ENCODE measurements around the gene ADCY3.

Gene ADCY3

GRCh38 chr2:24920098-24920808, at the start of gene ADCY3:
Gene ADCY3 (minus strand): TSS chr2:24920237. CDS start chr2:24918987, 1,250 bp downstream.
- DNase-seq (ENCODE audit: low read depth) = peak; percentile 46

GRCh38 chr2:24969784-24970183, 49.7 kb upstream of the ADCY3 start:
- DNase-seq (ENCODE audit: low read depth) = no peak

GRCh38 chr2:24961903-24962302, 41.9 kb upstream of the ADCY3 start:
- no peak for DNase-seq (ENCODE audit: low read depth)

GRCh38 chr2:24959761-24960160, 39.7 kb upstream of the ADCY3 start:
- no peak for DNase-seq (ENCODE audit: low read depth)

- DNase-seq (ENCODE audit: low read depth) = no peak
Observed at GRCh38 chr2:24958411-24958935, 38.4 kb upstream of the ADCY3 start.

- no peak for DNase-seq (ENCODE audit: low read depth)
Observed at GRCh38 chr2:24957976-24958375, 37.9 kb upstream of the ADCY3 start.

GRCh38 chr2:24957221-24957620, 37.2 kb upstream of the ADCY3 start:
- DNase-seq (ENCODE audit: low read depth) = no peak

GRCh38 chr2:24955921-24956320, 35.9 kb upstream of the ADCY3 start:
- DNase-seq (ENCODE audit: low read depth) = no peak

- DNase-seq (ENCODE audit: low read depth) = no peak
Observed at GRCh38 chr2:24955232-24955631, 35.2 kb upstream of the ADCY3 start.

- DNase-seq (ENCODE audit: low read depth) = no peak
Observed at GRCh38 chr2:24950102-24950501, 30.1 kb upstream of the ADCY3 start.

- no peak for DNase-seq (ENCODE audit: low read depth)
Observed at GRCh38 chr2:24948506-24948905, 28.5 kb upstream of the ADCY3 start.

- DNase-seq (ENCODE audit: low read depth) = no peak
Observed at GRCh38 chr2:24947561-24948157, 27.6 kb upstream of the ADCY3 start.

- DNase-seq (ENCODE audit: low read depth) = no peak
Observed at GRCh38 chr2:24945907-24946306, 25.9 kb upstream of the ADCY3 start.

GRCh38 chr2:24943427-24944053, 23.5 kb upstream of the ADCY3 start:
- no peak for DNase-seq (ENCODE audit: low read depth)

GRCh38 chr2:24939353-24939752, 19.3 kb upstream of the ADCY3 start:
- DNase-seq (ENCODE audit: low read depth) = no peak

- no peak for DNase-seq (ENCODE audit: low read depth)
Observed at GRCh38 chr2:24937236-24937635, 17.2 kb upstream of the ADCY3 start.

GRCh38 chr2:24935145-24935544, 15.1 kb upstream of the ADCY3 start:
- DNase-seq (ENCODE audit: low read depth) = no peak

- DNase-seq (ENCODE audit: low read depth) = no peak
Observed at GRCh38 chr2:24932715-24933114, 12.7 kb upstream of the ADCY3 start.

- DNase-seq (ENCODE audit: low read depth) = no peak
Observed at GRCh38 chr2:24930768-24931167, 10.7 kb upstream of the ADCY3 start.

GRCh38 chr2:24929230-24929629, 9.2 kb upstream of the ADCY3 start:
- DNase-seq (ENCODE audit: low read depth) = no peak

GRCh38 chr2:24928036-24928435, 8.0 kb upstream of the ADCY3 start:
- DNase-seq (ENCODE audit: low read depth) = no peak

GRCh38 chr2:24926602-24927252, 6.7 kb upstream of the ADCY3 start:
- DNase-seq (ENCODE audit: low read depth) = peak; percentile 24

GRCh38 chr2:24926220-24926601, 6.2 kb upstream of the ADCY3 start:
- DNase-seq (ENCODE audit: low read depth) = no peak
